ENCODE results near the gene IRF2.

IRF2 gene

DNA sequence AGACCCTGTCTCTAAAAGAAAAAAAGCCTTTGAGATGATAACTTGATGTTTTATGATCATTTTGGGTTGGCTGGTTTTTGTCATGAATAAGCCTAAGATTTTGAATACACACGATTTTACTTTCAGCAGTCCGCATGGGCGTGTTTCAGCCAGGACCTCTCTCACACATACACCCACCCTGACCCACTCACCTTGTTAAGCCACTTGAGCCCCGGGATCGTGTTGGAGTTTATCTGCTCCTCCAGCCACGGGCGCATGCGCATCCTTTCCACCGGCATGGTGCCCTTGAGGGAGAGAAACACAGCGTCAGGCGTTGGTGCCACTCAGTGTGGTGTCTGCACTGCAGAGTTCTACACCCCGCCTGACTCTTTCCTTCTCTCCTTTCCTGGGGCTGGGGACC is 45.6 kb downstream of the IRF2 start:
- no peak for DNase-seq

DNA sequence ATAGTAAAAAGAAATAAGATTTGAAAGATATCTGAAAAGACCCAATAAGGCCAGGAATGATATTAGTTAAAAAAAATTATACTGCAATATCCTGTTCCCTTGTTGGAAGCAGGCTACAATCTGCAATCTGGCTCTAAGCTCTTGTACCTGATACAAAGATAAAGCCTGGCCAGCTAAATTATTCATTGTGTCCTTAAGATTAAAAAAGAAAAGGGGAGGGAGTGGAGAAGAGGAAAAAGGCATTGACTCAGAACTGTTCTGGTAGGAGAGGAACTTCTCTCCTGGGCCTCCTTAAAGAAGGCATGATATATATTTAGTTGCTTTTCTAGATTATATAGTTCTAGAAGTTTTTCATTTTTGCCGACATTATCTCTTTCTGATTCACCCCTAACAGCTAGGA is 46.7 kb downstream of the IRF2 start:
- DNase-seq, result no peak

DNA sequence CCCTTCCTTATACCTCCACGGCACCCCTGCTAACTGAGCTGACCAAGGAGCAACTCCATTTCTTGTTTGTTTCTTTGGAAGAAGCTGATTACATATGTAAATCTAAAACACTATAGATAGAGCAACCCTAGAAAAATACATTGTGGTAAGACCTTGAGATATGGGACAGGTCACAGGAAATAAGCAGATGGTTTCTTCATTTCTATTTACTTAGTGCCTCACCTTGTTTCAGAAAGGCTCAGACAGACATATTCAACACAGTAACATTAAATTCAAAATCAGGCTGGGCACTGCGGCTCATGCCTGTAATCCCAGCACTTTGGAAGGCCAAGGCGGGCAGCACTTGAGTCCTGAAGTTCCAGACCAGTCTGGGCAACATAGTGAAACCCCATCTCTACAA is 47.3 kb downstream of the IRF2 start:
- no peak for DNase-seq

DNA sequence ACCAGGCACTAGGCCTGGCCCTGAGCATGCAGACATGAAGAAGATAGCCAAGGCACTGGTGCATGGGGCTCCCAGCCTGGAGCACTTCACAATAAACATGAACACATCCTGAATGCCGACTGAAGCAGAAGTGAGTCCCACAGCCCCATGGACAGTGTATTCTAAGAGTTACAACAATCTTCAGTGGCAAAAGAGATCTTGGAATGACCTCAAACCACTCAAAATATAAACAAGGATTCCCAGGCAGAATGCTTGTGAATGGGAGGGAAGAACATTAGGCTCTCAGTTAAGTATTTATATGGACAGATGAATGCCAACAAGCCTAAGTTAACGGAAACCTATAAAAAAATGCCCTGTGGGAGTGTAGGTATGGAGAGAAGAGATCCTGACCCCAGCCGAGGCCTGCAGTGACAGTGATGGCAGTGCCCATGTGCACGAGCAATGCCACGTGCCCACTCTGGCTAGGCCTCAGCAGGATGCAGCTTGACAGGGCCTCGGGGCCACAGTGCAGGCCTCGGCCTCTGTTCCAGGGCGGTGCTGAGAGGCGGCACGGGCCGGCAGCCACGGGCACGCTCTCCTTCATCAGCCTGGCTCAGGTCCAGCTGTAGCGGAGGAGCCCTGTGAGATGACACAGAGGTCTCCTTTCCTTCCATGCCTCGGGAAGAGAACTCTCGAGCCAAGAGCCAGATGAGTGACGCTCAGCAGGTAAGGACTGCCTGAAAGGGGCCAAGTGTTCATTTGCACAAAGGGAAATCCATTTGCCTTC is 49.2 kb downstream of the IRF2 start:
- DNase-seq, result no peak

DNA sequence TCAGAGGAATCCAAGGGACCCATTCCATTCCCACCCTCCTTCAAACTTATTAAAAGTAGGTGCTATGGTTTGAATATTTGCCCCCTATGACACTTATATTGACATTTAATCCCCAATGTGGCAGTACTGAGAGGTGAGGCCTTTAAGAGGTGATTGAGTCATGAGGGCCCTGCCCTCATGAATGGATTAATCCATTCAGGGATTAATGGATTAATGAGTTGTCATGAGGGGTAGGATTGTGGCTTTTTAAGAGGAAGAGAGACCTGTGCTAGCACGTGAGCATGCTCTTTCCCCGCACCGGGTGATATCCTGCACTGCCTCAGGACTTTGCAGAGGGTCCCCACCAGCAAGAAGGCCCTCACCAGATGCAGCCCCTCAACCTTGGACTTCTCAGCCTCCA is 50.1 kb downstream of the IRF2 start:
- DNase-seq, result no peak

DNA sequence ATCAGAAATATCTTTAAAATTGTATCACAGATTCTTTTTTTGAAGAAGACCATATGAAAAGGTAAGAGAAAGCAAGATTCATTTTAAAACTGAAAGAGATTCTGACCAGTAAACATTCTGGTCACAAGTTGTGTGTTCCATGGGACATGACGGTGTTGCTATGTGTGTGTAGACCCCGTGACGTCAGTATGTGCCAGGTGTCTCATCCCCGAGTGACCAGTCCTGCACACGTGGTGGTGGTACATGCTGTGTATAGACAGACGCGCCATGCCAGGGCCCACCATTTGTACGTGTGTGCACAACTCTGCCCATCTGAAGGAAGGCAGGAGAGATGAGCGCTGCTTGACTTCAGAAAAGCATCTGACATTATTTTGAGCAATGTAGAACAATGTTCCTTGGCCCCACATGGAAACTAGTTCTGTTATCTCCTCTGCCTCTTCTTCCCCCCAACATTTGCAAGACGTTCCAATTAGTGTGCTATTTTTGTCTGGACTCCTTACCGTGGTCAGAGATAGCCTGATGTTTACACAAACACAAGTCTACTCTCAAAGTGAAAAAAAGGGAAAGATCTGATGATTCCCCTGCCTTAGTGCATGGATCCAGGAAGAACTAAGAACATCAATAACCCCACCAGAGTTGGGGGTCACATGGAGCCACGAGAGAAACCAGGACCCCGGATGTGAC is 51.2 kb downstream of the IRF2 start:
- DNase-seq, result no peak

DNA sequence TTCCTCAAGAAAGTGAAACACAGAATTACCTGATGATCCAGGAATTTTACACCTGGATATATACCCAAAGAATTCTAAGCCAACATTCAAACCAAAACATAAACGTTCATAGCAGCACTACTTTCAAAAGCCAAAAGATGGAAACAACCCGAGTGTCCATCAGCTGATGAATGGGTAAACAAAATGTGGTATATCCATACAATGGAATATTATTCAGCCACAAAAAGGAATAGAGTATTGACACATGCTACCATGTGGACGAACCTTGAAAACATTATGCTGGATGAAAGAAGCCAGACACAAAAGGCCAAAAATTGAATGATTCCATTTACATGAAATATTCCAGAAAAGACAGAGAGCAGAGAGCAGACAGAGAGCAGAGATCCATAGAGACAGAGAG is 52.0 kb downstream of the IRF2 start:
- DNase-seq, result no peak

DNA sequence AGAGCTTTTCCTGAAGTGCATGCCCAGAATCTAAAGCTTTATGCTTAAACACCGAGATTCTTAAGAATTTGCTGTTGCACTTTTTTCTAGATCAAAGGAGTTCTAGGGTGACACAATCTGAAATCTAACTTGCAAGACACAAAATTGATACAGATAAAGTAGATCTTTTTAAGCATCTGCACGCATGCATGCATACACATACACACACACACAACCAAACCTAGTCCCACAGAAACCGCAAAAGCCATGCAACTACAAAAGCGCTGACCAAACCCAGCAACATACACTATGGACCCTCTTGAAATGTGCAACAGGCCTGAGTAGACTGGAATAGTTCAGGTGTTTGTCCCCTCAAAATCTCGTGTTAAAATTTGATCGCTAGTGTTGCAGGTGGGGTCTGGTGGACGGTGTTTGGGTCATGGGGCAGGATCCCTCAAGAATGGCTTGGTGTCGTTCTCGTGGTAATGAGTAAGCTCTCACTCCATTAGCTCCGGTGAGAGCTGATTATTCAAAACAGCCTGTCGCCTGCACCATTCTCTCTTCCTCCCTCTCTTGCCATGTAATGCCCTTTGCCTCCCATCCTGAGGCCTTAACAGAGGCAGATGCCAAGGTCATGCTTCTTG is 52.7 kb downstream of the IRF2 start:
- DNase-seq, result no peak

DNA sequence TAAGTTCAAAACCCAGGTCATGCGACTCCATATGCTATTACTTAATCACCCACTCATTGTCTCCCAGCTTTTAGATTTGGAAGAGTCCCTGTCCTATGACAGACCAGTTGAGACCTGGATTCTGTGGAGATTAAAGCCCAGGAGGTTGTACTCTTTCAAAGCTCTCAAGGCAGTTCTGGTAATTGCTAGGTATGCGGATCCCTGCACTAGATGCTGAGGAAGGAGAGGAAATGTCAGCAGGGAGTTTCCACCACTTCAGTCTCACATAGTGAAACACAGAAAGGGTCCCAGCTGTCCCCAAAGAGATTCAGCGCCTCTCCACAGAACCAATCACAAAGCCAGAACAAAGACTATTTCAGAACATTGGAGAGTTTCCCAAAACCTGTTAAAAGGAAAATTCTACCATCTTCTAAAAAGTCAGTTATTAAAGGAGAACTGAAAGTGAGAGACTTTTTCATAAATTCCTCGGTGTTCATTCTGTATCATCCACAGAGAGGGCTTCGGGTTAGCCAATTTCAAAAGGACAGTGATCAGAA is 53.4 kb downstream of the IRF2 start:
- no peak for DNase-seq

DNA sequence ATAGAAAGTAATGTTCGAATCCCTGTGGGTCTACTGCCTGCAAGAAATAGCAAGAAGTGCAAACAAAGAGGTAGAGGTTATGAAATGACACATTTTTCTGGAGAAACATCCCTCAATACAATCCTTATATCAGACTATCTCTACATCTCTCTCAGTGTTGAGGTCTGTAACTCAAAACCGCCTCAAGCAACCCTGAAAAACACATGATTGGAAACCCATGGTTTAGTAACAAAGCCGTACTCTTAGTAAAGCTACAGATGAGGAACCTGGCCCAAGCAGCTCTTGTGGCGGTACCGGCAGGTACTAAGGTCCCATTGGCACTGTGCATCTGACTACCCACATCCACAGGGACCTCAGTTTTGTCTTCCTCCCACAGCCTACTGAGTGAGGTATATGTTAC is 53.9 kb downstream of the IRF2 start:
- no peak for DNase-seq

DNA sequence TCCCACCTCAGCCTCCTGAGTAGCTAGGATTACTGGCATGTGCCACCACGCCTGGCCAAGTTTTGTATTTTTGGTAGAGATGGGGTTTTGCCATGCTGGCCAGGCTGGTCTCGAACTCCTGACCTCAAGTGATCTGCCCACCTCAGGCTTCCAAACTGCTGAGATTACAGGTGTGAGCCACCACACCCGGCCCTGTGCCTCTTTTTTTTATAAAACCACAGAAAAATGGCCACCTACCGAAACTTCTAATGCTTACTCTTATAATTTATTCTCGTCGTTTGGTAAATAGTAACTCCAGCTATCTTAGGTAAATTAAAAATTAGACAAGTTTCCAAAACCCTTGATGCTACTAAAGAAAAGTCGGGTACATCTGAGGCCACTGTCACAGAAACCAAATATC is 54.4 kb downstream of the IRF2 start:
- no peak for DNase-seq

DNA sequence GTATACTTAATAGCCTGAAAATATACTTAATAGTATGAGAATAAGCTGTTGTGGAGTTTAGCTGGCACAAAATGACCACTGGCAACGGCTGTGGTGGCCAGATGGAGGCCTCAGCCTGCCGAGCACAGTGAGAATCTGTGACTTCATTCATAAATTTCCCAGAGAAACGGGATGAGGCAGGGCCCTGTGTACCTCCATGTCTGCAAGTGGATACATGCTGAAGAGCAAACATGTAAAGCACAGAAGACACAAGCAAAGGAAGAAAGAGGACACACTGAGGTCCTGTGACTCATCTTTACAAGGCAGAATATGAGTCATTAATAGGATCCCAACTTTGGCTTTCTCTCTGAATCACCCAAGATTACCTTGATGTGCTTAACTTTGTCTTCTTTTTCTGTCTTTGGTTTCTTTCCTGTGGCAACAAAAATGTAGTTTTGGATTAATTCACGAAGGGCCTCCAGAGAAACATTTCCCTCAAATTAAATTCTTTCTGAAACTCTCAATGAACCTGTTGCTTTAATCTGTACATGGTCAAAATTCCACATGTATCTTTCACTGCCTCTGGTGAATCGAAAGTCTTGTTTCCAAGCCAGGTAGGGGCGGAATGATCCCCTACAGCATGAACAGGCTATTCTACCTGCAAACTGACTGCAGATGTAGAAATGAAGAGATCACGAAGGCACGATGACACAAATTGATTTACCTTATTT is 56.4 kb downstream of the IRF2 start:
- DNase-seq, result no peak

DNA sequence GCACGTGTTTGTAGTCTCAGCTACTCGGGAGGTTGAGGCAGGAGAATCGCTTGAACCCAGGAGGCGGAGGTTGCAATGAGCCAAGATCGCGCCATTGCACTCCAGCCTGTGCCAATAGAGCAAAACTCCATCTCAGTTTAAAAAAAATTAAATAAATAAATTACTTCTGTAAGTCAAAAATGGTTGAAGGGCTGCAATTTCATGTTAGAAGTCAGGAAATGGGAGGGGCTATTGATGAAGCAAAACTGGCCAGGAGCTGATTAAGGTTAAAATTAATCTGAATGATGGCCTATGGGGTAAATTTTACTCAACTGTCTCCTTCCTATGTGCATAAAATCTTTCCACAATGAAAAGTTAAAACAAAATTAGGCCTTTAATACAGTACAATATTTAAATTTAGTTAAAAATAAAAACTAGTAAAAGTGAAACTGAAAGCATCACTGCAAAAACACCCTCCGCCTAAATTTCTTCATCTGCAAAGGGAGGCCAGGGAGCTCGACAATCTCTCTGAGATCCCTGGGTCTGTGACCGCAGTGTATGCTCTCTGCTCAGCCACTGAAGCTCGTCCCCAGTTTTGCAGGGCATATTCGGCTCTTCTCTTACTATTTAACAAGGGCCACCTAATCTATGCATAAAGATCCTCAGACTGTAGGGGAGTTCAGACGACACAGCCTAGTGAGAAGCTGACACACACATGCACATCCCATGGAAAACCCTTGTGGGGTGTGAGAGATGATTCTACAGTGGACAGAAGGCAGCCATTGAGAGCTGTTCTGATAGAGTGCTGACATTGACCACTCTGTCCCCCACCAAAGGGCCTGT is 57.2 kb downstream of the IRF2 start:
- DNase-seq, result no peak

DNA sequence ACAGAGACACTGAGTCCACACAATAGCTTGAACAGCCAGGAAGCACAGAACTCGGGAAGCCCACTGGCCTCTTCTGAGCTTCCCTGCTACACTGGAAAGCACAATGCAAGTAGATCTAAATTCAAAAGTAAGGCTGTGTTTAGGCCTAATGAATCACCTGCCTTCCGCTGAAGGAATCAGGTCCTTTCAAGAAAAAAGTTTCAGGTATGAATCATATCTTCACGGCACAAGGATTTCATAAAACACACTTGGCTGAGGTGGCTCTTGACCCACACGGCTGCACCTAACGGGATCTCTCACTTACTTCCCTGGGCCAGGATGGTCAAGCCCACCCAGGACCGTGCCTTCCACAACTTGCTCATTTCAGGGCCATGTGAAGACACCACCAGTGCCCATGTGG is 59.3 kb downstream of the IRF2 start:
- DNase-seq, result no peak

DNA sequence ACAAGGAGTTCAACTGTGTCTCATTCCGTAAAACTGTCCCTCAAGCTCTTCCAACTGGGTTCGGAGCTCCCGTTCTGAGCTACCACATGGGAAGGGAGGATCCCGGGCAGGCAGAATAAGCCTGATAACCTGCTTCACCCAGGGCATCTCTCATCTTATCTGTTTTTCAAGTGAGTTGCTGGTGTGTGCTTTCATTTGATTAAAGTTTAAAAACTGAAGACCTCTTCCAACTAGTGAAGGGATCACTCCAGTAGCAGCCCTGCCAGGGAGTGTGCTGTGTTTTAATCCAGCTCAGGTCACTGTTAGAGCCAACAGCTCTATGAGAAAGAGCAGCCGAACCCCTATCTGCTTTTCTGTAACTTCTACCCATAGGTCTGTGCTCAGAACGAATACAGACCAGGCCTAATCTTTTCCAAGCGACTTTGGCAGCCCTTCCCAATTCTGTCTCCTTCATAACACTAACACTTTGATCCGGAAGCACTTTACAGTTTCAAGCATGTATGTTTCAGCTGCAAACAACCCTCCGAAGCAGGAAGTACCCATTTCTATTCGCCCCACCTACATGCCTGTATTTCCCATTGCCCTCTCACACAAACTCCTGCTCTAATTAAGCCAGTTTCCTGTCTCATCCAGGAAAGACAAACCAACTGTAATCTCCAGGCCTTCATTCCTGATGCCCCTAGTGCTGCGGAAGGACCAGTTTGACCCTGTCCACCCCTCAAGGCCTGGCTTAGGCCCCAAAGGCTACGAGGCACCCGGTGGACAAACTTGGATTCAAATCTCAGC is 60.9 kb downstream of the IRF2 start:
- DNase-seq, result no peak

DNA sequence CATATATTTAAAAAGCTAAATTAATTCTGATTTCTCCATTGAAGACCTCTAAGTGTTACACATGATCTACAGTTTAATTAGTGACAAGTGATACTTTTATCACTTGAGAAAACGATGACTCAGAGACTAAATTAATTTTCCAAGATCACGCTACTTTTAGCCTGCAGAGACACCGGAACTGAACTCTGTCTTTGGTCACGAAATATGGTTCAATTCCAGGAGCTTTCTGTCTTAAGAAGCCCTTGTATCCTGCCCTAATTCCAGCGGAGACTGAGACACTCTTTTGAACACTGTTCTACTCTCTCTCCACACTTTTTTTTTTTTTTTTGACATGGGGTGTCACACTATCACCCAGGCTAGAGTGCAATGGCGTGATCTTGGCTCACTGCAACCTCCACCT is 63.6 kb downstream of the IRF2 start:
- no peak for DNase-seq

DNA sequence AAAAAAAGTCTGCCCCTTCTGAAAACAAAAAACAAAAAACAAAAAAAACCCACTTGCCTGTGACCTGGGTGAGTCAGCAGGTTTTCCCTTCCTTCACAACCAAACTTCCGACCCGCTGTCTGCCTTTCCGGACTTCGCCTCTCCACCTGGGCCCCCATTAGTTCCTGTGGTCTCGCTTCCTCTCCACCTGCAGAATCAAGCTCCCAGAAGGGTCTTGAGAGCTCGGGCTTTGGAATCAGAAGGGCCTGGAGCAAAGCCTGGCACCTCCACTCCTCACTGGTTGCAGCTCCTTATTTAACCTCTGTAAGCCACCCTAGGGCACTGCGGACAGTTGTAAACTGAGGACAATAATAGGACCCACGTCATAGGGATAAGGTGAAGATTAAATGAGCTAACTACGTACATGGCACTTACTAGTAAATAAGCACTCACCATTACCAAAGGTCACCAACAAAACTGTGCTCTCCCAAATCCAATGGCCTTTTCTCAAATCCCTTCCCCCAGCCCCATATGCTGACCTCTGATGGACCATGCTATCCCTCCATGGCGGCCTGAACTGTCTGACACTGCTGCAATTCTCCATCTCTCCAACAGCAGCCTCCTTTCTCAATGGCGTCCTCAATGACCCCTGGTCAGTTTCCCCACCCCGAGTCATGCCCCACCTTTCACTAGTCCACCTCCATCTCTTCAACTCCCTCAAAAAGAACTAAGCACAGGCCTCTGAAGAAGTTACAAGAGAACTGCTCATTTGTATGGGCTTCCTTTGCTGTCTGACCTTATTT is 64.2 kb downstream of the IRF2 start:
- no peak for DNase-seq

DNA sequence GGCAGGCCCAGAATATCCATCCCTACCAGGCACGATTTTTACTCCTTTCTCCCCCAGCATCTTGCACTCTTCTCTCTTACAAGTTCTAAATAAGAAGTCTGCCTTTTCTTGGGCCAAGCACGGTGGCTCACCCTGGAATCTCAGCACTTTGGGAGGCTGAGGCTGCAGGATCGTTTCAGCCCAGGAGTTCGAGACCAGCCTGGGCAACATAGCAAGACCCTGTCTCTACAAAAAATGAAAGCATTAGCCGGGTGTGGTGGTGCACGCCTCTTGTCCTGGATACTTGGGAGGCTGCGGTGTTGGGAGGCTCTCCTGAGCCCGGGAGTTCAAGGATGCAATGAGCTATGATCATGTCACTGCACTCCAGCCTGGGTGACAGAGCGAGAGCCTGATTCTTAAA is 64.8 kb downstream of the IRF2 start:
- DNase-seq, result no peak

DNA sequence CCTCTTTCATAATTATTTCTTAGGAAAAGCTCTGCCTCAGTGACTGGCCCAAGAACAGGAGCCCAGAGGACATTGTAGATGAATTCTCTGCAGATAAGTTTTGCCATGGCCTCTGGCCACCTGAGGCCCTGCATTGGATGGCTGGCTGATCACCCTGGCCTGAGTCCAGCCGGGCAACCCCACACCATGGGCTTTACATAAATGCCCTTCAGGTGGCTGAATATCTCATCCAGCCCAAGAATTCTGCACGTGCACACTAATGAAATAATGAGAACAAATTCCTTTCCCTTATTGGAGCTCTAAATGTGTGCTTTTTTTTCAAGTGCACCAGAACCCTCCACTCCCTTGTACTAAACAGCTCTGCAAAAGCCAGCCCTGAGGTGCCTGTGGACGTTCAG is 65.7 kb downstream of the IRF2 start:
- DNase-seq, result no peak

DNA sequence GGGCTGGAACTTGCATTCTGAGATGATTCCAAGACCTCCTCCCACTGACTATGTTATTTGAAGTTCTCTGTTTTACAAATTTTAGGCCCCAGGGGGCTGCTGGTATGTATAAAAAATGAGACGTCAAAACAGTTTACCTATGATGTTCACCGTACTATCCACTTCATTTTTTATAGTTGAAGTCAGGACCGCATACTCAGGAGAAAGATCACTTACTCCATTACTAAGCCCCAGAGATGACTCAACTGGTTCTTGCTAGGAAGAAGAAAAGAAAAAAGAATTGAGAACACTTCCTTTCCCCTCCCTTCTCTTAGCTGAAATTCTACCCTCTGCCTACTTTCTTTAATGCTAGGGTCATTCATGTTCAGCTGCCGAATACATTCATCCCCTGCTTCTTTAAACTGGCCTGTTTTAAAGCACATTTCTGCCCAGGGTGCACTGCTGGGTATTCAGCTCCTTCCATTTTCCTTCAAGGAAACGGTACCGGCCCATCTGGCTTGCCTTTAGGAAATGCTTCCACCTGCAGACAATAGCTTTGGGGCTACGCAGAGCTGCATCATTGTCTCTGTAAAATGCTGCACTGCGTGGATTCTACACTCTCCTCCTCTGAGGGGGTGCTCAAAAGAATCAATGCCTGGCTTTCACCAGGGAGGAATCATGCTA is 66.2 kb downstream of the IRF2 start:
- no peak for DNase-seq
